WI38 (cell line): ENCODE results near the gene NEU1.
"Not testable (repeated sequence)": the region's sequence is repeated elsewhere in the genome, so short reads cannot be mapped to it uniquely, and the experiment has no call there.

Source experiments
- H3K4me3 ChIP-seq: 2 replicates; pipeline ENCODE4 v1.5.1; 2011; ENCODE audit warnings: low read depth, mild to moderate bottlenecking, control low read depth, low read length
- CTCF ChIP-seq: IDR thresholded peaks from 2 replicates; pipeline ENCODE4 v1.5.1; 2012; ENCODE audit warnings: low read depth, mild to moderate bottlenecking, control low read depth, low read length

The NEU1 gene

GRCh38 chr6:31860349-31860748 is 2.3 kb downstream of the NEU1 start:
- TF ChIP-seq CTCF, result no peak
- no peak overlapping the region for H3K4me3 ChIP-seq

GRCh38 chr6:31859923-31860322 is 2.7 kb downstream of the NEU1 start:
- TF ChIP-seq CTCF, result no peak
- no peak overlapping the region for H3K4me3 ChIP-seq

GRCh38 chr6:31858707-31859106 is 3.9 kb downstream of the NEU1 start:
- TF ChIP-seq CTCF, result no peak
- H3K4me3 ChIP-seq, result no peak overlapping the region

- H3K4me3 ChIP-seq, result not testable (repeated sequence)
These were observed 4.8 kb downstream of the NEU1 start for GRCh38 chr6:31857774-31858173.

GRCh38 chr6:31851980-31852718 is 10.5 kb downstream of the NEU1 start:
- not testable (repeated sequence) for H3K4me3 ChIP-seq

GRCh38 chr6:31851485-31851832 is 11.2 kb downstream of the NEU1 start:
- TF ChIP-seq CTCF, result no peak
- H3K4me3 ChIP-seq, result no peak overlapping the region

GRCh38 chr6:31850765-31851484 is 11.7 kb downstream of the NEU1 start:
- TF ChIP-seq CTCF, result no peak
- H3K4me3 ChIP-seq, result no peak overlapping the region

- H3K4me3 ChIP-seq, result no peak overlapping the region
- no peak for TF ChIP-seq CTCF
These were observed 15.2 kb downstream of the NEU1 start for GRCh38 chr6:31847276-31847978.
